Breast epithelium (tissue), 4 donors: ENCODE results near the gene CALR3. TPM values are rescaled to one million over a fixed set of nuclear protein-coding genes. Genes with fewer than 3 reads are reported as not detected.
"Not testable (repeated sequence)": the region's sequence is repeated elsewhere in the genome, so short reads cannot be mapped to it uniquely, and the experiment has no call there.

Experiments used
- DNase-seq, 2 donors: peaks; one replicate each; pipeline ENCODE4 v3.0.0-alpha.2; 2019; ENCODE audit warnings: low spot score in 2 of 2
- H3K27ac ChIP-seq, 2 donors: fragments of 200-600 bp; sonication (generic) in 1 of 2; one replicate each; pipeline ENCODE4 v1.5.1; 2016 to 2019; ENCODE audit warnings: mild to moderate bottlenecking in 1 of 2
- H3K27me3 ChIP-seq, 2 donors: fragments of 200-600 bp; sonication (generic) in 1 of 2; one replicate each; pipeline versions ENCODE4 v1.5.1 to v1.6.0; 2017 to 2019; ENCODE audit warnings: control low read depth in 1 of 2, mild to moderate bottlenecking in 1 of 2
- H3K36me3 ChIP-seq: fragments of 200-600 bp; one replicate; pipeline ENCODE4 v1.5.1; 2019
- H3K4me1 ChIP-seq, 2 donors: fragments of 200-600 bp; sonication (generic); one replicate each; pipeline ENCODE4 v1.5.1; 2016 to 2019; ENCODE audit warnings: control low read depth in 1 of 2
- H3K4me3 ChIP-seq, 3 donors: fragments of 200-600 bp; sonication (generic); 1 replicate in 2 of 3; 2 replicates in 1 of 3; pipeline ENCODE4 v1.5.1; 2016 to 2019; ENCODE audit warnings: mild to moderate bottlenecking in 3 of 3, moderate library complexity in 2 of 3
- H3K9me3 ChIP-seq, 2 donors: fragments of 200-600 bp; sonication (generic) in 1 of 2; one replicate each; pipeline ENCODE4 v1.5.1; 2016 to 2019; ENCODE audit warnings: control low read depth in 1 of 2
- POLR2A ChIP-seq: fragments of 450-650 bp; IDR thresholded peaks from one replicate; pipeline ENCODE4 v1.6.1; 2016; ENCODE audit warnings: antibody characterized with exemption, mild to moderate bottlenecking, moderate library complexity
- POLR2AphosphoS5 ChIP-seq, 3 donors: sonication (generic); formaldehyde crosslinking; IDR thresholded peaks; one replicate each; pipeline ENCODE4 v1.6.1; 2017; ENCODE audit warnings: antibody characterized with exemption in 3 of 3
- intact Hi-C: fragments of 100-400 bp; cut with DNase I; formaldehyde crosslinking; loops from one replicate; pipeline ENCODE4 v1.15.1; 2023; ENCODE audit warnings: low total_unique reads
- total RNA-seq, 3 donors: library from RNA; depleted of rRNA; stranded (reverse); fragments of >200 nt; gene quantifications; one replicate each; pipeline ENCODE4 v1.1.0, GENCODE V29; 2016
- TF ChIP-seq, protein P1 (sequence below), 3 donors: fragments of 450-650 bp; IDR thresholded peaks; one replicate each; pipeline ENCODE4 v1.5.1; 2016 to 2017; ENCODE audit warnings: antibody characterized with exemption in 3 of 3, mild to moderate bottlenecking in 3 of 3, moderate library complexity in 3 of 3

Gene CALR3
- total RNA-seq, 3 donors from 2014 or later = not detected

DNA sequence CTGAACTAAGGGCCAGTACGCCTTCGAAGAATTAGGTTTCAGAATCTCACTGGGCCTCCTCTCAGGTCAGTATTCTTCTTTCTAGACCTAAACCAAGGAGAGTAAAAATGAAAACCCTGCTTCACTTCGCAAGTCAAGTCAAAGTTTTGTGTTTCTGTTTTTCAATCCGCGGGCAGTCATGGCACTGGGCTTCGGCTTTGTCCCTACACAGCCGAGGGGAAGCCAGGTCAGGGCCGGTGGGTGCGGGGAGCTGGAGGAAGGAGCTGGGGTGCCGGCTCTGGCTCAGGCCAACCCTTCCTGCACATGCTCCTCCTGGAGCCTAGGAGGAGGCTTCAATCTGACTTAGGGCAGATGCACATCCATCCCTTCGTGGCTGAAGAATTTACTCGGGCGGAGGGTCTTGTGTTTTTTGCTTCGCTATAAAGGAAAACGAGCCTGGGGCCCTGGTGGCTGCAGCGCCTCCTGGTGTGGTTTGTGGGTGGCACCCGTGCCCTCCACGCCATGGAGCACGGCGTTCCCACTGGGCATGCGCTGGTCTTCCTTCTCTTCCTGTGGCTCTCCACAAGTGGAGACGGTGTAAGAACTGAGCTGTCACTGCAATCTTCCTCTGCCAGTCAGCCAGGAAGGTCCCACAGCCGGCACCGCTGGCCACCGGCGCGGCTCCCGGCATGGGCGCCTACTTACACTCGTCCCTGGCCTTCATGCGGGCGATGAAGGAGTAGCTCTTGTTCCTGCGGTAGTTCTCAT is 22.7 kb upstream of the CALR3 start:
- no peak for DNase-seq
- Histone ChIP-seq H3K4me1 (no peaks in the 10 kb centered on the region), H3K27me3 (no peaks in the 10 kb centered on the region), H3K4me3 (no peak overlapping the region), H3K27ac (no peak overlapping the region), H3K36me3 (peaks cover 5% of the 10 kb centered on the region), H3K9me3 (no peaks in the 10 kb centered on the region)
- intact Hi-C loops = no loop called here
- TF ChIP-seq POLR2A (no peak), POLR2AphosphoS5 (IDR thresholded peaks at IDR 0.05) (no peak)
- TF ChIP-seq, protein P1, sequence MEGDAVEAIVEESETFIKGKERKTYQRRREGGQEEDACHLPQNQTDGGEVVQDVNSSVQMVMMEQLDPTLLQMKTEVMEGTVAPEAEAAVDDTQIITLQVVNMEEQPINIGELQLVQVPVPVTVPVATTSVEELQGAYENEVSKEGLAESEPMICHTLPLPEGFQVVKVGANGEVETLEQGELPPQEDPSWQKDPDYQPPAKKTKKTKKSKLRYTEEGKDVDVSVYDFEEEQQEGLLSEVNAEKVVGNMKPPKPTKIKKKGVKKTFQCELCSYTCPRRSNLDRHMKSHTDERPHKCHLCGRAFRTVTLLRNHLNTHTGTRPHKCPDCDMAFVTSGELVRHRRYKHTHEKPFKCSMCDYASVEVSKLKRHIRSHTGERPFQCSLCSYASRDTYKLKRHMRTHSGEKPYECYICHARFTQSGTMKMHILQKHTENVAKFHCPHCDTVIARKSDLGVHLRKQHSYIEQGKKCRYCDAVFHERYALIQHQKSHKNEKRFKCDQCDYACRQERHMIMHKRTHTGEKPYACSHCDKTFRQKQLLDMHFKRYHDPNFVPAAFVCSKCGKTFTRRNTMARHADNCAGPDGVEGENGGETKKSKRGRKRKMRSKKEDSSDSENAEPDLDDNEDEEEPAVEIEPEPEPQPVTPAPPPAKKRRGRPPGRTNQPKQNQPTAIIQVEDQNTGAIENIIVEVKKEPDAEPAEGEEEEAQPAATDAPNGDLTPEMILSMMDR (IDR thresholded peaks at IDR 0.05) = no peak

- Histone ChIP-seq H3K36me3 (peaks cover 2% of the 10 kb centered on the region), H3K4me3 (no peak overlapping the region), H3K27me3 (no peaks in the 10 kb centered on the region), H3K9me3 (no peaks in the 10 kb centered on the region), H3K27ac (no peak overlapping the region), H3K4me1 (no peaks in the 10 kb centered on the region)
- no peak for DNase-seq
- intact Hi-C loops = no loop called here
- no peak for TF ChIP-seq POLR2AphosphoS5 (IDR thresholded peaks at IDR 0.05)
- TF ChIP-seq, protein P1 (IDR thresholded peaks at IDR 0.05) = no peak
- no peak for TF ChIP-seq POLR2A
Observed at GRCh38 chr19:16518061-16518460, 22.1 kb upstream of the CALR3 start.

DNA sequence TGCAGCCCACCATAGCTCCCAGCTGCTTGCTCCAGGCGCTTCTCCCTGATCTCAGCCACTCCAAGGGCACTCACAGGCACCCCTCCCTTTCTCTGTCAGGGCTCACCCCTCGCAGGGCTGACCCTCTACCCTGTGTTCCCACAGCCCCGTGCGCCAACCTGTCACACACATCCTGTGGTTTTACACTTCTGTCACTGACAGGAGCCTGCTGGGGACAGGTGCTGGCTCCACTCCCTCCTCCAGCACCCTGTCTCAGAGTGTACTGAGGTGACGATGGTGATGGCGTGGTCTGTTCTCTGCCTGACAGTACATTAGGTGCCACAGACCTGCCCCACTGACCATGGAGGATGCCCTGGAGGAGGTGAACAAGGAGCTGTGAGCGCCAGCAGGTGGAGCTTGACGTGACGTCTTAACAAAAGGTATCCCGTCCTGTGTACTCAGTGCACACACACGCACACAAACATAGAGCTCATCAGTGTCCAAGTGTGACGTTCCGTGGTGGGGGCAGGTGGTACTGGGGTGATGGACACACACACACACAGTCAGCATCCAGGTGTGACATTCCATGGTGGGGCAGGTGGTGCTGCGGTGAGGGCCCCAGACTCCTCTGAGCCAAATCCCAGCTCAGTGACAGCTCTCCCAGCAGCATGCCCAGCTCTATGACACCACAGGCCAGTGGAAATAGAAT is 21.1 kb upstream of the CALR3 start:
- no peaks in the 10 kb centered on the region for H3K27me3 ChIP-seq
- TF ChIP-seq POLR2A (no peak), POLR2AphosphoS5 (IDR thresholded peaks at IDR 0.05) (no peak)
- TF ChIP-seq, protein P1 (IDR thresholded peaks at IDR 0.05) = no peak

GRCh38 chr19:16516381-16516780 is 20.4 kb upstream of the CALR3 start:
- no peaks in the 10 kb centered on the region for H3K27me3 ChIP-seq
- no peaks in the 10 kb centered on the region for H3K4me1 ChIP-seq
- H3K4me3 ChIP-seq = no peak overlapping the region
- H3K36me3 ChIP-seq = no peaks in the 10 kb centered on the region
- TF ChIP-seq POLR2AphosphoS5 (IDR thresholded peaks at IDR 0.05) (no peak), POLR2A (no peak)
- TF ChIP-seq, protein P1 (IDR thresholded peaks at IDR 0.05) = no peak
- H3K27ac ChIP-seq = no peak overlapping the region
- intact Hi-C loops = no loop called here
- DNase-seq = no peak
- H3K9me3 ChIP-seq = no peaks in the 10 kb centered on the region

More for the DNA sequence above, 21.1 kb upstream of the CALR3 start:
- Histone ChIP-seq H3K36me3 (no peaks in the 10 kb centered on the region), H3K9me3 (no peaks in the 10 kb centered on the region), H3K27ac (no peak overlapping the region), H3K4me1 (no peaks in the 10 kb centered on the region), H3K4me3 (no peak overlapping the region)
- intact Hi-C loops = no loop called here
- no peak for DNase-seq

DNA sequence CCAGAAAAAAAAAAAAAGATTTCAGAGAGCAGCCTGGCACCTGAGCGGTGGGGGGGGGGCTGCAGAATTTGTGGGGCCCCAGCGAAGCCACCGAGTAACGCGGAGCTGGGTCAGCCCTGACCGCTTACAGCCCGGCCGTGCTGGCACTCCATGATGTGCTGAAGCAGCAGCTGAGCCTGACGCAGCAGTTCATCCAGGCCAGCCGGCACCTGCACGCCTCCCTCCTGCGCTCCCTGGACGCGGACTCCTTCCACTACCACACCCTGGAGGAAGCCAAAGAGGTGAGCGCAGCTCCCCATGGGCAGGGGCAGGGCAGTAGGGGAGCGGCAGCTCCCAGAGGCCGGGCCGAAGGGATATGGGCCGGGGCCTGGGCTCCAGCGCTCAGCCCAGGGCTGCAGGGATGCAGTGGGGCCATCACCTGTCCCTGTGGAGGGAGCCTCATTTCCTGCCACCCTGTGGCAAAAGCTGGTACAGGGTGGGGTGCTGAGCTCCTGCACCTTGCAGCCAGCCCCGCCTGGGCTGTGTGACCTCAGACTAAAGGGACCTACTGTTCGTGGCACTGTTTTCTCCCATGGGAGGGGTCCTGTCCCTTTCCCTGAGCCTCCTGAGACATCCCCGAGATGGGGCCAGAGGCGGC is 18.5 kb upstream of the CALR3 start:
- no peak overlapping the region for H3K27ac ChIP-seq
- TF ChIP-seq, protein P1 (IDR thresholded peaks at IDR 0.05) = no peak
- no peak for TF ChIP-seq POLR2A
- no peaks in the 10 kb centered on the region for H3K36me3 ChIP-seq
- no peaks in the 10 kb centered on the region for H3K27me3 ChIP-seq
- intact Hi-C loops = no loop called here
- no peak overlapping the region for H3K4me3 ChIP-seq
- DNase-seq = no peak
- H3K9me3 ChIP-seq = no peaks in the 10 kb centered on the region
- H3K4me1 ChIP-seq = no peaks in the 10 kb centered on the region

GRCh38 chr19:16512611-16513010 is 16.6 kb upstream of the CALR3 start:
- H3K27ac ChIP-seq, intact Hi-C loops, H3K4me3 ChIP-seq, DNase-seq, H3K36me3 ChIP-seq, H3K27me3 ChIP-seq, H3K9me3 ChIP-seq, H3K4me1 ChIP-seq: not testable (repeated sequence)
